ENCODE measurements around the gene ITGB1. TPM values are rescaled to one million over a fixed set of nuclear protein-coding genes. Genes with fewer than 3 reads are reported as not detected.
"Not testable (repeated sequence)": the region's sequence is repeated elsewhere in the genome, so short reads cannot be mapped to it uniquely, and the experiment has no call there.

The ITGB1 gene
- total RNA-seq, 1 experiment from 2014 or later = 282 TPM

DNA sequence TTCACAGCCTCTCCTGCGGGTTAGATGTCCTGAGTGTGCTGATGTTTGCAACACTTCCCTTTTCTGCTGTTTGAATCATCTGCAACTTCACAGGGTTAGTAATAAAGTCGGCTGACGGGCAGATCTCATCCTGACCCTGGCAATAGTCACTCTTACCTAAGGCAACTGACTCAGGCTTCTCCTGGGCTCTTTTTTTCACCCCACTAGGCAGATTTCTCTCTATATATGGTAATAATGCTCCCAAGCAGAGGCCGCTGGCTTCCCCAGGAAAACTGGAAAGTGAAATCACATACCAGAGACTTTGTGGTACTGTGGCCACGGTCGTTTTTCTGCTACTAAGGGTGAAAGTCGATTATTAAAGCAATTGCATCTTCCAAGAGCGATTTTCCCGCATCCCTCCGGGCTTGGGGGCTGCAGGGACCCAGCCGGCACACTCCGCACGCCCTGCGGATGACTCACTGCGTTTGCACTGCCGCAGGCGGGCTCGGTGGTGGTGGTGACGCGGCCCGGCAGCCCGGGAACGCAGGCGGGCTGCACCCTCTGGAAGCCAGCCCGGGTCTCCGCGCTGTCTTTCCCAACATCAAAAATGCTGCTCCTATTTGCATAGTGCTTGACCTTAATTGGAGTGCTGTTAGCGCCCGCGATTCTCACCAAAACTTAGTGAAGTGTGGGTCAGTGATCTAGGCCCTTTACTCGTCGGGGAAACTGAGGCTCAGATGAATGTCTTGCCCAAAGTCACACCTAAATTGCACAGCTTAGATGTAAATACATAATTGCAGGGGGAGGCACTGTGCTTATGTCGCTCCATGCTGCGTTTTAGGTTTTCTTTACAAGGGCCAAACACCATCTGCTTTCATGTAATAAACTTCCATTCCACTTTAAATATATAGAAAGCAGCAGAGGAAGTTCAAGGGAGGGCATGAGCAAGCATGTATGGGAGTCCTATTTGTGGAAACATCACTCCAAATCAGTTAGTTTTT lies 47.6 kb upstream of the ITGB1 start:
- Histone ChIP-seq H3K27me3 (replicated peaks; ENCODE audit: insufficient read depth, low read depth, low read length, poor library complexity) (no peaks in the 10 kb centered on the region), H3K36me3 (ENCODE audit: insufficient read depth, low read length, poor library complexity, severe bottlenecking) (no peaks in the 10 kb centered on the region), H3K27ac (ENCODE audit: low read depth, low read length, poor library complexity, severe bottlenecking) (peak overlapping the region; percentile 72), H3K4me3 (ENCODE audit: low read depth, low read length, poor library complexity, severe bottlenecking) (peak overlapping the region; percentile 47), H3K9me3 (ENCODE audit: low read depth, low read length, poor library complexity, severe bottlenecking) (no peaks in the 10 kb centered on the region), H3K4me1 (ENCODE audit: insufficient read depth, low read length, poor library complexity, severe bottlenecking) (peaks cover 8% of the 10 kb centered on the region)
- POLR2A ChIA-PET (ENCODE audit: low non-redundant PET) = interaction anchor here (1.0 kb wide), 1 partner anchor 46 kb away, joined by 3 read pairs; no protein-coding TSS in a partner anchor
- no peak for TF ChIP-seq EZH2 (IDR thresholded peaks at IDR 0.05; ENCODE audit: borderline replicate concordance, low read depth, low read length, poor library complexity, severe bottlenecking)
- TF ChIP-seq, protein P1, sequence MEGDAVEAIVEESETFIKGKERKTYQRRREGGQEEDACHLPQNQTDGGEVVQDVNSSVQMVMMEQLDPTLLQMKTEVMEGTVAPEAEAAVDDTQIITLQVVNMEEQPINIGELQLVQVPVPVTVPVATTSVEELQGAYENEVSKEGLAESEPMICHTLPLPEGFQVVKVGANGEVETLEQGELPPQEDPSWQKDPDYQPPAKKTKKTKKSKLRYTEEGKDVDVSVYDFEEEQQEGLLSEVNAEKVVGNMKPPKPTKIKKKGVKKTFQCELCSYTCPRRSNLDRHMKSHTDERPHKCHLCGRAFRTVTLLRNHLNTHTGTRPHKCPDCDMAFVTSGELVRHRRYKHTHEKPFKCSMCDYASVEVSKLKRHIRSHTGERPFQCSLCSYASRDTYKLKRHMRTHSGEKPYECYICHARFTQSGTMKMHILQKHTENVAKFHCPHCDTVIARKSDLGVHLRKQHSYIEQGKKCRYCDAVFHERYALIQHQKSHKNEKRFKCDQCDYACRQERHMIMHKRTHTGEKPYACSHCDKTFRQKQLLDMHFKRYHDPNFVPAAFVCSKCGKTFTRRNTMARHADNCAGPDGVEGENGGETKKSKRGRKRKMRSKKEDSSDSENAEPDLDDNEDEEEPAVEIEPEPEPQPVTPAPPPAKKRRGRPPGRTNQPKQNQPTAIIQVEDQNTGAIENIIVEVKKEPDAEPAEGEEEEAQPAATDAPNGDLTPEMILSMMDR (conservative IDR thresholded peaks at IDR 0.05; ENCODE audit: low read depth, low read length) = no peak
- BruUV-seq (replicated peaks) = no TSS peak
- DNase-seq (ENCODE audit: low spot score) = peak; percentile 85
- intact Hi-C loops (cut with micrococcal nuclease; ENCODE audit: unreplicated experiment) = loop anchor here (5.0 to 10.0 kb wide), 2 partner anchors 558 to 631 kb away; partner anchors contain the start of gene CCDC7
- CTCF ChIA-PET = no interaction called here

DNA sequence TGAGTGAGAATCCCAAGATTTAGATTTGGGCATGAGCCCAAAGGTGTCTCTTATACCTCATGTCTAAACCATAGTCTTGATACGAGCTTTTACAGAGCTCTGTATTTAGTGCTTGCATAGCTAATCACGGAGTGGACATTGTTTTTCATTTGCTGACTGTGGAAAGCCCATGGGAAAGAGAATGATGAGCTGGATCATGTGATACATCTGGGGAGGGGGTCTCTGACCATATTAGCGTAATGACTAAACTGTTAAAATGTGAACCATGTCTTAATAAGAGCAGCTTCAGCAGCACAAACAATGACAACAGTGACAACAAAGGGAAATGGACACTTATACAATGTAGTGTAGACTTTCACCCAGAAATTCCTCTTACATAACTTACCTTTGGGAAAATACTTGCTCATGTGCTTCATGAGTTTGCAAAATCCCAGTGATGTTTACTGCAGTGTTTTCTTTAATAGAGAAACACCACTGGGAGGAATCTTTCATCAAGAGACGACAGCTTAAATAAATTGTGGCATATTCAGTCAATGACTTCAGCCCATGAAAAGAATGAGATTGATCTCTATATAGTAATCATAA lies 44.0 kb upstream of the ITGB1 start:
- Histone ChIP-seq H3K27me3 (replicated peaks; ENCODE audit: insufficient read depth, low read depth, low read length, poor library complexity) (no peaks in the 10 kb centered on the region), H3K36me3 (ENCODE audit: insufficient read depth, low read length, poor library complexity, severe bottlenecking) (no peaks in the 10 kb centered on the region), H3K4me1 (ENCODE audit: insufficient read depth, low read length, poor library complexity, severe bottlenecking) (peaks cover 8% of the 10 kb centered on the region), H3K4me3 (ENCODE audit: low read depth, low read length, poor library complexity, severe bottlenecking) (no peak overlapping the region), H3K9me3 (ENCODE audit: low read depth, low read length, poor library complexity, severe bottlenecking) (no peaks in the 10 kb centered on the region), H3K27ac (ENCODE audit: low read depth, low read length, poor library complexity, severe bottlenecking) (no peak overlapping the region)
- POLR2A ChIA-PET (ENCODE audit: low non-redundant PET) = interaction anchor here (0.6 kb wide), 1 partner anchor 536 kb away, joined by 3 read pairs; no protein-coding TSS in a partner anchor
- no TSS peak for BruUV-seq (replicated peaks)
- TF ChIP-seq EZH2 (IDR thresholded peaks at IDR 0.05; ENCODE audit: borderline replicate concordance, low read depth, low read length, poor library complexity, severe bottlenecking) = no peak
- TF ChIP-seq, protein P1 (conservative IDR thresholded peaks at IDR 0.05; ENCODE audit: low read depth, low read length) = no peak
- no peak for DNase-seq (ENCODE audit: low spot score)
- intact Hi-C loops (cut with micrococcal nuclease; ENCODE audit: unreplicated experiment) = loop anchor here (2.0 to 10.0 kb wide), 2 partner anchors 43 to 627 kb away; partner anchors contain the start of gene ITGB1
- CTCF ChIA-PET = no interaction called here

DNA sequence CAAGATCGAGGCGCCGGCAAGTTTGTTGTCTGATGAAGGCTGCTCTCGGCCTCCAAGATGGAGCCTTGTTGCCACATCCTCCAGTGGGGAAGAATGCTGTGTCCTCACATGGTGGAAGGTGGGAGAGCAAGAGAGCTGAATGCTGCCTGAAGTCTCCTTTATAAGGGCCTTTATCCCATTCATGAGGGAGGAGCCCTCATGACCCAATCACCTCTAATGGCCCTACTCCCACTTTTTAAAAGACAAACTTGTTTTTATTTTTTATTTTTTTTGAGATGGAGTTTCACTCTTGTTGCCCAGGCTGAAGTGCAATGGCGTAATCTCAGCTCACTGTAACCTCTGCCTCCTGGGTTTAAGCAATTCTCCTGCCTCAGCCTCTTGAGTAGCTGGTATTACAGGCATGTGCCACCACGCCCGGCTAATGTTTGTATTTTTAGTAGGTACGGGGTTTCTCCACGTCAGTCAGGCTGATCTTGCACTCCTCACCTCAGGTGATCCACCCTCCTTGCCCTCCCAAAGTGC lies 40.1 kb upstream of the ITGB1 start:
- H3K4me3 ChIP-seq (ENCODE audit: low read depth, low read length, poor library complexity, severe bottlenecking); H3K27me3 ChIP-seq (replicated peaks; ENCODE audit: insufficient read depth, low read depth, low read length, poor library complexity); H3K36me3 ChIP-seq (ENCODE audit: insufficient read depth, low read length, poor library complexity, severe bottlenecking); POLR2A ChIA-PET (ENCODE audit: low non-redundant PET); DNase-seq (ENCODE audit: low spot score); H3K9me3 ChIP-seq (ENCODE audit: low read depth, low read length, poor library complexity, severe bottlenecking); BruUV-seq (replicated peaks); H3K4me1 ChIP-seq (ENCODE audit: insufficient read depth, low read length, poor library complexity, severe bottlenecking); H3K27ac ChIP-seq (ENCODE audit: low read depth, low read length, poor library complexity, severe bottlenecking); CTCF ChIA-PET; intact Hi-C loops (cut with micrococcal nuclease; ENCODE audit: unreplicated experiment): not testable (repeated sequence)

All from A673 (cell line).